Parietal lobe (tissue), 1 donor: Measurements from ENCODE around the gene GALNT5. TPM values are rescaled to one million over a fixed set of nuclear protein-coding genes. Genes with fewer than 3 reads are reported as not detected.

Experiments used
- total RNA-seq: library from RNA; depleted of rRNA; stranded (reverse); fragments of >200 nt; gene quantifications from one replicate; pipeline ENCODE4 v1.2.3, GENCODE V29; 2014

The GALNT5 gene, protein sequence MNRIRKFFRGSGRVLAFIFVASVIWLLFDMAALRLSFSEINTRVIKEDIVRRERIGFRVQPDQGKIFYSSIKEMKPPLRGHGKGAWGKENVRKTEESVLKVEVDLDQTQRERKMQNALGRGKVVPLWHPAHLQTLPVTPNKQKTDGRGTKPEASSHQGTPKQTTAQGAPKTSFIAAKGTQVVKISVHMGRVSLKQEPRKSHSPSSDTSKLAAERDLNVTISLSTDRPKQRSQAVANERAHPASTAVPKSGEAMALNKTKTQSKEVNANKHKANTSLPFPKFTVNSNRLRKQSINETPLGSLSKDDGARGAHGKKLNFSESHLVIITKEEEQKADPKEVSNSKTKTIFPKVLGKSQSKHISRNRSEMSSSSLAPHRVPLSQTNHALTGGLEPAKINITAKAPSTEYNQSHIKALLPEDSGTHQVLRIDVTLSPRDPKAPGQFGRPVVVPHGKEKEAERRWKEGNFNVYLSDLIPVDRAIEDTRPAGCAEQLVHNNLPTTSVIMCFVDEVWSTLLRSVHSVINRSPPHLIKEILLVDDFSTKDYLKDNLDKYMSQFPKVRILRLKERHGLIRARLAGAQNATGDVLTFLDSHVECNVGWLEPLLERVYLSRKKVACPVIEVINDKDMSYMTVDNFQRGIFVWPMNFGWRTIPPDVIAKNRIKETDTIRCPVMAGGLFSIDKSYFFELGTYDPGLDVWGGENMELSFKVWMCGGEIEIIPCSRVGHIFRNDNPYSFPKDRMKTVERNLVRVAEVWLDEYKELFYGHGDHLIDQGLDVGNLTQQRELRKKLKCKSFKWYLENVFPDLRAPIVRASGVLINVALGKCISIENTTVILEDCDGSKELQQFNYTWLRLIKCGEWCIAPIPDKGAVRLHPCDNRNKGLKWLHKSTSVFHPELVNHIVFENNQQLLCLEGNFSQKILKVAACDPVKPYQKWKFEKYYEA
- under 0.01 TPM for total RNA-seq

DNA sequence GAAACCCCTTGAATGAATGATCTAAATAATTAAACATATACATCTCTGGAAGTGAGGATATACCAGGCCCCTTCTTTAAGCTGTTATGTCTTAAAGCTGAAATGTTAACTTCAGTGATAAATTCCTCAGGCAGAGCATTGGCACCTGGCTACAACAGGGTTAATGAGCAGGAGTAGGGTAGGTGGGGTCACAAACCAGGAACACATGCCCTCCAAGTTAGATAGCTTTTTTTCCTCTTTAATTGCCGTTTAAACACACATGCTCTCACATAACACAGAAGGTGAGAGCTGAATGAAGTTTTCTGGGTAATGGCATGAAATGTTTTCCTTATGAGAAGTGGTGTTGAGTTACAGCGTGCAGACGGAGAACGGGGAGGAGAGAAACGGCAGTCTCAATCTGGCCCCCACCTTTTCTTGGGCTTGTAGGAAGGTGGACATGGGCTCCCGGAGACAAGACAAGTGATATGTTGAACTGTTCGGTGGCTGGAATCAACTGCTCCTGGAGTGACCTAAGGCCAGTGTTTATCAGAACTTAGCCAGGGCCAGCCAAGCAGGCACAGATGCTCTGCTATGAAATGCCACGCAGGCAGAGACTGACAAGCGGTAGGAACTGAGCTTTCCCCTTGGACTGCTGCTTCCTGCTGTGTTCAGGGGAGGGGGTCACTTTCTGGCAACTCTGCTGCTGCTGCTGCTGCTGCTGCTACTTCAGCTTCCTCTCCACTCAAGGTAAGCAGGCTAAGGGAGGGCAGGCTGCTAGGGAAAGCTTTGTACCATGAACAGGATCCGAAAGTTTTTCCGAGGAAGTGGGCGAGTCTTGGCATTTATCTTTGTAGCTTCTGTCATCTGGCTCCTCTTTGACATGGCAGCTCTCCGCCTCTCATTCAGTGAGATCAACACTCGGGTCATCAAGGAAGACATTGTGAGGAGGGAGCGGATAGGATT, at the start of gene GALNT5:
TSS of gene GALNT5 (plus strand) at position 394 of the 941 bp plus-strand sequence. CDS start at position 772, 378 bp downstream.

DNA sequence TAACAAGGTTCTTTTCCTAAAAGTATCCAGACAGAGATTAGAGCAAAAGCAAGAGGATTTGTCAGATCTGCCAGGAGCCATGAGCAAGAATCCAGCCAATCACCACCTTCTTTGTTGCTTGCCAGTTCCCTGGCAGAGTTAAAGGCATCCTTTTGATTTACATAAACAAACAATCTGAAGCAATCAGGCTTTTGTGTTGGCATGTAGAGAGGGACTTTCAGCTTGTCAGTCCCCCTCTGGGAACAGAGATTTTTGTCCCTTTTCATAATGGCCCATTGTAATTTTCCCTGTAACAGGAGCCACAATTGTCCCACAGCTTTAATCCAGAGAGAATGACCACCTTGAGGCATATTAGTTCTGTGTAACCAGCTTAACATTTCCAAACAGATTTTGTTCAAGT, 68.3 kb downstream of the GALNT5 start, which contains the start of gene ERMN:
TSS of gene ERMN (minus strand) at position 39 of the 400 bp plus-strand sequence. CDS start 182 bp downstream, outside the sequence.

Other genes with a start within 250 kb of the GALNT5 start
- 0.31 TPM for gene ERMN, start 68.1 kb downstream of the GALNT5 start, total RNA-seq
- gene CYTIP, start 186.4 kb downstream of the GALNT5 start, total RNA-seq, result 2.5 TPM